ENCODE measurements around the gene CD300LB. TPM values are rescaled to one million over a fixed set of nuclear protein-coding genes. Genes with fewer than 3 reads are reported as not detected.

The CD300LB gene
- total RNA-seq, 1 donor from 2014 or later: not detected

- DNase-seq (ENCODE audit: extremely low read depth, low read depth, low spot score): no peak
These were observed 19.3 kb upstream of the CD300LB start for GRCh38 chr17:74550602-74551001.

- no peak for DNase-seq (ENCODE audit: extremely low read depth, low read depth, low spot score)
These were observed 18.1 kb upstream of the CD300LB start for GRCh38 chr17:74549343-74549742.

GRCh38 chr17:74547736-74548135 is 16.5 kb upstream of the CD300LB start:
- DNase-seq (ENCODE audit: extremely low read depth, low read depth, low spot score): no peak

GRCh38 chr17:74547264-74547663 is 16.0 kb upstream of the CD300LB start:
- no peak for DNase-seq (ENCODE audit: extremely low read depth, low read depth, low spot score)

- no peak for DNase-seq (ENCODE audit: extremely low read depth, low read depth, low spot score)
These were observed 15.3 kb upstream of the CD300LB start for GRCh38 chr17:74546586-74546985.

- DNase-seq (ENCODE audit: extremely low read depth, low read depth, low spot score): no peak
These were observed 14.6 kb upstream of the CD300LB start, which contains the start of gene CD300C for GRCh38 chr17:74545843-74546230. Gene CD300C, minus strand, starts transcription at chr17:74546115. Its CDS starts 333 bp downstream, at chr17:74545782.

- DNase-seq (ENCODE audit: extremely low read depth, low read depth, low spot score): no peak
These were observed 13.9 kb upstream of the CD300LB start for GRCh38 chr17:74544991-74545842.

GRCh38 chr17:74543891-74544760 is 12.9 kb upstream of the CD300LB start:
- no peak for DNase-seq (ENCODE audit: extremely low read depth, low read depth, low spot score)

- no peak for DNase-seq (ENCODE audit: extremely low read depth, low read depth, low spot score)
These were observed 12.1 kb upstream of the CD300LB start for GRCh38 chr17:74543406-74543805.

GRCh38 chr17:74542727-74543383 is 11.6 kb upstream of the CD300LB start:
- no peak for DNase-seq (ENCODE audit: extremely low read depth, low read depth, low spot score)

GRCh38 chr17:74542166-74542565 is 10.9 kb upstream of the CD300LB start:
- DNase-seq (ENCODE audit: extremely low read depth, low read depth, low spot score): no peak

- no peak for DNase-seq (ENCODE audit: extremely low read depth, low read depth, low spot score)
These were observed 10.2 kb upstream of the CD300LB start for GRCh38 chr17:74541176-74542111.

GRCh38 chr17:74539281-74539820 is 8.1 kb upstream of the CD300LB start:
- DNase-seq (ENCODE audit: extremely low read depth, low read depth, low spot score): no peak

GRCh38 chr17:74536890-74537289 is 5.6 kb upstream of the CD300LB start:
- DNase-seq (ENCODE audit: extremely low read depth, low read depth, low spot score): no peak

- DNase-seq (ENCODE audit: extremely low read depth, low read depth, low spot score): no peak
These were observed 840 bp upstream of the CD300LB start for GRCh38 chr17:74532115-74532514.

- no peak for DNase-seq (ENCODE audit: extremely low read depth, low read depth, low spot score)
These were observed 484 bp downstream of the CD300LB start for GRCh38 chr17:74530831-74531150.

- no peak for DNase-seq (ENCODE audit: extremely low read depth, low read depth, low spot score)
These were observed 2.0 kb downstream of the CD300LB start for GRCh38 chr17:74529243-74529642.

- DNase-seq (ENCODE audit: extremely low read depth, low read depth, low spot score): no peak
These were observed 2.6 kb downstream of the CD300LB start for GRCh38 chr17:74528491-74529199.

- DNase-seq (ENCODE audit: extremely low read depth, low read depth, low spot score): no peak
These were observed 3.5 kb downstream of the CD300LB start for GRCh38 chr17:74527756-74528155.
